Brain microvascular endothelial cell (primary cell): ENCODE measurements around the gene HIP1.

Experiments
- DNase-seq: peaks from one replicate; pipeline ENCODE4 v3.0.0-alpha.2; 2020
- H3K27ac ChIP-seq: fragments of 250-450 bp; sonication (Bioruptor Pico); 2 replicates; pipeline ENCODE4 v1.5.1; 2020; ENCODE audit warnings: mild to moderate bottlenecking, moderate library complexity
- H3K27me3 ChIP-seq: fragments of 250-450 bp; sonication (Bioruptor Pico); replicated peaks from 2 replicates; pipeline ENCODE4 v1.5.1; 2020; ENCODE audit warnings: mild to moderate bottlenecking
- H3K36me3 ChIP-seq: fragments of 250-450 bp; sonication (Bioruptor Pico); replicated peaks from 2 replicates; pipeline ENCODE4 v1.5.1; 2020; ENCODE audit warnings: mild to moderate bottlenecking
- H3K4me3 ChIP-seq: 2 replicates; pipeline ENCODE4 v1.5.1; 2011; ENCODE audit warnings: low read depth, mild to moderate bottlenecking, control low read depth, low read length, moderate library complexity
- in situ Hi-C: cut with HindIII; loops from 2 replicates; pipeline ENCODE4 v1.10.0; 2017; ENCODE audit warnings: low sequenced_read_pairs, low pct_ligation_motif_present
- TF ChIP-seq, protein P1 (sequence below): IDR thresholded peaks from 2 replicates; pipeline ENCODE4 v1.5.1; 2011; ENCODE audit warnings: low read depth, mild to moderate bottlenecking, moderate library complexity, low read length, control low read depth, inconsistent platforms; ENCODE audit errors: missing control alignments

The HIP1 gene

DNA sequence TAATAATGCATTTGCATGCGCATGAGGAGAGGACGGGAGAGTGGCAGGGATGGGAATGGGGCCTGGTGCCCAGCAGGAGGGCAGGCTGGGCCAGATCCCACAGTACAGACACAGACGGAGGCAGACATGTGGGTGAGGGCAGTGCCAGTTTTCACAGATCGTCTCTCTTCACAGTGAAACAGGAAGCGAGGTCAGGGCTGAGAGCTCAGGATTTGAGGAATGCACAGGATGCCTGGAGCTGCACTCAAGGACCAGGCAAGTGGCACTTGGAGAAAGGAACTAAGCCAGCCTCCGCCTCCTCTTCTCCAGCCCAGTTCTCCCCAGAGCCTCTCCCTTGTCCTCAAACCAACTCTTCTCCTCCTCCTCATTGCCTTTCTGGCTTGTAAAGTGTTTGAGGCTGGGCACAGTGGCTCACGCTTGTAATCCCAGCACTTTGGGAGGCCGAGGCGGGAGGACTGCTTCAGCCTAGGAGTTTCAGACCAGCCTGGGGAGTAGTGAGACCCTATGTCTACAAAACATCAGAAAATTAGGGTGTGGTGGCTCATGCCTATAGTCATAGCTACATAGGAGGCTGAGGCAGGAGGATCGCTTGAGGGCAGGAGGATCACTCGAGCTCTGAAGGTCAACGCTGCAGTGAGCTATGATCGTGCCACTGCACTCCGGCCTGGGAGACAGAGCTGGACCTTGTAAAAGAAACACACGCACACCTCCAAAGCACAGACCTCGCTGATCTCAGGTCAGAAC lies 115.2 kb downstream of the HIP1 start:
- H3K4me3 ChIP-seq, result no peak overlapping the region
- H3K27ac ChIP-seq, result no peak overlapping the region
- in situ Hi-C loops, result no loop called here
- no peaks in the 10 kb centered on the region for H3K36me3 ChIP-seq
- H3K27me3 ChIP-seq, result no peaks in the 10 kb centered on the region
- TF ChIP-seq, protein P1, sequence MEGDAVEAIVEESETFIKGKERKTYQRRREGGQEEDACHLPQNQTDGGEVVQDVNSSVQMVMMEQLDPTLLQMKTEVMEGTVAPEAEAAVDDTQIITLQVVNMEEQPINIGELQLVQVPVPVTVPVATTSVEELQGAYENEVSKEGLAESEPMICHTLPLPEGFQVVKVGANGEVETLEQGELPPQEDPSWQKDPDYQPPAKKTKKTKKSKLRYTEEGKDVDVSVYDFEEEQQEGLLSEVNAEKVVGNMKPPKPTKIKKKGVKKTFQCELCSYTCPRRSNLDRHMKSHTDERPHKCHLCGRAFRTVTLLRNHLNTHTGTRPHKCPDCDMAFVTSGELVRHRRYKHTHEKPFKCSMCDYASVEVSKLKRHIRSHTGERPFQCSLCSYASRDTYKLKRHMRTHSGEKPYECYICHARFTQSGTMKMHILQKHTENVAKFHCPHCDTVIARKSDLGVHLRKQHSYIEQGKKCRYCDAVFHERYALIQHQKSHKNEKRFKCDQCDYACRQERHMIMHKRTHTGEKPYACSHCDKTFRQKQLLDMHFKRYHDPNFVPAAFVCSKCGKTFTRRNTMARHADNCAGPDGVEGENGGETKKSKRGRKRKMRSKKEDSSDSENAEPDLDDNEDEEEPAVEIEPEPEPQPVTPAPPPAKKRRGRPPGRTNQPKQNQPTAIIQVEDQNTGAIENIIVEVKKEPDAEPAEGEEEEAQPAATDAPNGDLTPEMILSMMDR, result no peak
- no peak for DNase-seq

DNA sequence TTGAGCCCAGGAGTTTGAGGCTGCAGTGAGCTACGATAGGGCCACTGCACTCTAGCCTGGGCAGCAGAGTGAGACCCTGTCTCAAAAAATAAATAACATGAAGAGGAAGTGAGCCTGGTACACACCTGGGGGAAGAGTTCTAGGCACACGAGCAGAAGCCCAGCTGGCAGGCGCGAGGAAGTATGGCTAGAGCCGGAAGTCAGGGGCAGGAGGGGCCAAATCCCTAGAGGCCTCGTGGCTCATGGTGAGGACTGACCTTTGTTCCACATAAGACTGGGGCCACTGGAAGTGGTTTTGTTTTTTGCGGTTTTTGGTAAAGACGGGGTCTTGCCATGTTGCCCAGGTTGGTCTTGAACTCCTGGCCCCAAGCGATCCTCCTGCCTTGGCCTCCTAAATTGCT lies 117.6 kb downstream of the HIP1 start:
- H3K36me3 ChIP-seq, result no peaks in the 10 kb centered on the region
- DNase-seq, result no peak
- TF ChIP-seq, protein P1, result no peak
- H3K27me3 ChIP-seq, result no peaks in the 10 kb centered on the region
- no peak overlapping the region for H3K4me3 ChIP-seq
- in situ Hi-C loops, result no loop called here
- H3K27ac ChIP-seq, result no peak overlapping the region

DNA sequence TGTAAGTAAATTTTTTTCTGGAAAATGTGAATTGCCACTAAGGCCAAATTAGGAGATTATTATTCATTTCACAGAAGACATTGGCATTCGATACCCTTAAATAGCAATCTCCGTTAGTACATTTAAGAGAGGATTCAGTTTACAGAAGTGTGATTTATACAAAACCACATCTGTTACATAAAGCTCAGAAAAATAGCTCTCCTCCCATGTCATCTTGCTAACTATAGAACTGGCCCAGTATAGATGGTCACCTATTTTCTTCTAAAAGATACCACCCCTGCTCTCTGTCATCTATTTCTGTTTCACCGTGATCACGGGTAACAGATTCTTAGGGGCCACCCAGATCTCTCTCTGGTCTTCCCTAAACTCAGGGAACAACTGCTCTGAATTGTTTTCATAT lies 119.1 kb downstream of the HIP1 start:
- no peak for DNase-seq
- Histone ChIP-seq H3K36me3 (no peaks in the 10 kb centered on the region), H3K4me3 (no peak overlapping the region), H3K27me3 (no peaks in the 10 kb centered on the region), H3K27ac (no peak overlapping the region)
- in situ Hi-C loops, result no loop called here
- TF ChIP-seq, protein P1, result no peak

DNA sequence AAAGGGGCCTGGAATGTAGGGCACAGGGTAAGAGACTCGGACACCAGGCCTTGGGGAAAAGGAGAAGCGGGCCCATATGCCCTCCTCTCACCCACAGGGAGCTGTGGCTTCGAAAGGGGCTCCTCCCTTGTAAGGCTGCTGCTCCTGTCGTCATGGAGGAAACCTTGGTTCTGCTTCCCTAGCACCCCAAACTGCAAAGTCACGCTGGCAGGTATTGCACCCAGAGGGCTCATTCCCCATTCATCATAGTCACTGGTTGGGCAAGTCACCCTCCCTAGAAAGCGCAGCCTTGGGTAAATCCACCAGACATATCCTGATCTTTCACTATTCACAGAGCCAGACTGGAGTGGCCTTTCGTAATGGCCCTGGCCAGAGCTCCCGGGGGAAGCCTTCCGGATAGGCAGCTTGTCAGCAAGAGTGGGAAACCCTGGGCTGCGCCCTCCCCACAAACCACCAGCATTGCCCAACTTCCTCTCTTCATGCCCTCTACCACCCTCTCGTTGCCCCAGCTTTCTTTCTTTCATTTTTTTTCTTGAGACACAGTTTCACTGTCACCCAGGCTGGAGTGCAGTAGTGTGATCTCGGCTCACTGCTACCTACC lies 121.0 kb downstream of the HIP1 start:
- no peak for DNase-seq
- TF ChIP-seq, protein P1, result no peak
- no peaks in the 10 kb centered on the region for H3K36me3 ChIP-seq
- no peaks in the 10 kb centered on the region for H3K27me3 ChIP-seq
- in situ Hi-C loops, result no loop called here
- H3K4me3 ChIP-seq, result no peak overlapping the region
- H3K27ac ChIP-seq, result no peak overlapping the region

DNA sequence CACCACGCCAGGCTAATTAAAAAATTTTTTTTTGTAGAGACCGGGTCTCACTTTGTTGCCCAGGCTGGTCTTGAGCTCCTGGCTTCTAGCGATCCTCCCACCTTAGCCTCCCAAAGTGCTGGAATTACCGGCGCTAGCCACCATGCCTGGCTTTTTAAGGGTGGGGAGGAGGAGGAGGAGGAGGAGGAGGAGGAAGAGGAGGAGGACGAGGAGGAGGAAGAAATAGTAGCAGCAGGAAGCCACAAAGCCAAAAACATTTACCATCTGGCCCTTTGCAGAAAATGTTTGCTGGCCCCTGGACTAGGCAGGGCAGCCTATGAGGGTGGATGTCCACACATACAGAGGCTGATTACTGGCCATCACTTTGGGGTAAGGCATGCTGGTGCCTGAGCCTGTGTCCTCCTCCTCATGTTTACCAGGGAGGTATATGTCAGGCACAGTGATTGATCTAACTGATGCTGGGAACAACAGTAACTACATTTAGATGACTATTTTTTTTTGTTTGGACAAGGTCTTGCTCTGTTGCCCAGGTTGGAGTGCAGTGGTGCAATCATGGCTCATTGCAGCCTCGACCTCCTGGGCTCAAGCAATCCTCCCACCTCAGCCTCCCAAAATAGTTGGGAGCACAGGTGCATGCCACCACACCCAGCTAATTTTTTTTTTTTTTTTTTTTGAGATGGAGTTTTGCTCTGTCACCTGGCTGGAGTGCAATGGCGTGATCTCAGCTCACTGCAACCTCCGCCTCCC lies 122.1 kb downstream of the HIP1 start:
- no peak overlapping the region for H3K4me3 ChIP-seq
- in situ Hi-C loops, result no loop called here

More for the DNA sequence above, 122.1 kb downstream of the HIP1 start:
- TF ChIP-seq, protein P1, result no peak
- DNase-seq, result no peak
- Histone ChIP-seq H3K27me3 (no peaks in the 10 kb centered on the region), H3K36me3 (no peaks in the 10 kb centered on the region), H3K27ac (no peak overlapping the region)
